ENCODE measurements around the gene P2RX3.

Gene P2RX3

GRCh38 chr11:57324886-57325734 lies 13.0 kb upstream of the P2RX3 start, which contains the start of gene TNKS1BP1:
Gene TNKS1BP1, minus strand, starts transcription at chr11:57324952. Its CDS starts 3,067 bp downstream, at chr11:57321885.
- TF ChIP-seq GATA3 (IDR thresholded peaks at IDR 0.05; ENCODE audit: low read depth, low read length) (no peak), GATA2 (IDR thresholded peaks at IDR 0.05; ENCODE audit: low read depth, low read length) (no peak)

DNA sequence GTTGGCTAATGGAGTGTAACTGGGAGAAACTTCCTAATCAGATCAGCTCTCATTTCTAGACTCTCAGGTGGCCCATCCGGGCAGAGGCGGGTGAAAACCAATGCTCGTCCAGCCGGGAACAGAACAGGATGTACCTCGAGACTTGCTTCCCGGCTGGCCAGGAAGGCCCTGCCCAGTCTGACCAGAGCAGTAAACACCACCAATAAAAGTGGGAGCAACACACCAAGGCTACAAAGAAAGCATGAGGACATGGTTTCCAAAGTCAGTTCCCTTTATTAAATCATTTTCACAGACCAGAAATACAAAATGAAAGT lies 12.5 kb upstream of the P2RX3 start:
- no peak for TF ChIP-seq GATA3 (IDR thresholded peaks at IDR 0.05; ENCODE audit: low read depth, low read length)
- TF ChIP-seq GATA2 (IDR thresholded peaks at IDR 0.05; ENCODE audit: low read depth, low read length) = no peak

GRCh38 chr11:57327721-57328120 lies 10.4 kb upstream of the P2RX3 start:
- TF ChIP-seq GATA2 (IDR thresholded peaks at IDR 0.05; ENCODE audit: low read depth, low read length) (no peak), GATA3 (IDR thresholded peaks at IDR 0.05; ENCODE audit: low read depth, low read length) (no peak)

DNA sequence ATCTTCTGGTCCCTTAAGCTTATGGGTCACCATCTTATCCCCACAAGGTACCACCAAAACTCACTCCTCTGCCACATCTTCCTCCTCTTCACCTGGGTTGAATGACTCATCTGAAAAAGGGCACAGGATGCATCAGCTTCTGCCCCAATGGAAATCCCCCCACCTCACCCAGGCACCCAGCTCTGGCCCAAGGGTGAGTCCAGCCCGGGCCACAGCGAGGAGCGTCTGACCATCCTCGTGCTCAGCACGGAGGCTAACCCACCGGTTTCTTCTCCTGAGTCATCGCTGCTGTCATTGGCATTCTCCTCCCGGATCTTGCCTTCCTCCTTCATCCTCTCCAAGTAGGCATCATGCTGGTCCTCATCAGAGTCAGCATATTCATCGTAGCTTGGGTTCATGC lies 8.1 kb upstream of the P2RX3 start:
- TF ChIP-seq GATA2 (IDR thresholded peaks at IDR 0.05; ENCODE audit: low read depth, low read length) (no peak), GATA3 (IDR thresholded peaks at IDR 0.05; ENCODE audit: low read depth, low read length) (no peak)

DNA sequence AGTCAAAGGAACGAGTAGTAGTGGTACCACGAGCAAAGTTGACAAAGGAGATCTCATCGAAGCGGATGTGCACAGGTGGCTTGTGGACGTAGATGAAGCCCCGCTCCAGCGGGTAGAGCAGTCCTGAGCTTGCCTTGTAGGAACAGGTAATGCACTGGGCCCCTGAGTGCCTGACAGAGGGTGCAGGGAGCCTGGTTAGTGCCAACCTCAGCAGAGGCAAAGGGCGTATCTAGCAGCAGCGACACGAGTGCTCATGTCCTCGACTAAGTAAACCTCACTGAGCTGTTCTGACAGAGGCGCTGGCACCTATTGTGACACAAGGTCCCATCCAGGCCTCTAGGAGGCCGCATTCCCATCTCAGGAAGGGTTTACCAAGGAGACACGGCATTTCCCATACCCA lies 6.4 kb upstream of the P2RX3 start:
- TF ChIP-seq GATA3 (IDR thresholded peaks at IDR 0.05; ENCODE audit: low read depth, low read length) (no peak), GATA2 (IDR thresholded peaks at IDR 0.05; ENCODE audit: low read depth, low read length) (no peak)

DNA sequence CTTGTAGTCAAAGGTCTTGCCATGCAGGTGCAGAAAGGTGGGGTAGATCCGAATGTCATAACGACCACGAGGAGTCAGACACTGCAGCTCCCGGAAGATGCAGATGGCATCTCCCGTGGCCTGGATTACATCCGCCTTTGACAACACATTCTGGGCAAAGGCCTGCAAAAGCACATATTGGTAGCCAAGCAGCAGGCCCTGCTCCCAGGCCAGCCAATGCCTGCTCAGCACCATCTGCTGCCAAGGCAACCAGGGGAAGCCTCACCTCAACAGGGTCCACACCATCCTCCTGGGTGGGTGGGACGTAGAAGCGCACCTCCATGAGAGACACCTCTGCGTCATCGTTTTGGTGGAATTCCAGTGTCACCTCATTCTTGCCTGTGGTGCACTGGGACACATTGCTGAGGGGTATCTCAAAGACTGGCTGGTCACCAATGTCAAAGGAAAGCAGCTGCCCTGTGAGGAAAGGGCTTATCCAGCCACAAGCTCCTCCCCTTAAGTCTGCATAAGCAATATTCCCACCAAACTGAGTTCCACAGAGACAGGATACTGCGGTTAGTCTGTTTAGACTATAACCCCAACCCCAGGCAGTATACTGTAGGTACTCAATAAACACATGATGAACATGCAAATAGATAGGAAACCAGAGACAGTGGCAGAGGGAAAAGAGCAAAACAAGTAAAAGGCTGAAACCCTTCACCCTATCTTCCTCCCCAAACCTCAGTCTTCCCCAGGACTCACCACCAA lies 5.3 kb upstream of the P2RX3 start:
- TF ChIP-seq GATA3 (IDR thresholded peaks at IDR 0.05; ENCODE audit: low read depth, low read length) (no peak), GATA2 (IDR thresholded peaks at IDR 0.05; ENCODE audit: low read depth, low read length) (no peak)

DNA sequence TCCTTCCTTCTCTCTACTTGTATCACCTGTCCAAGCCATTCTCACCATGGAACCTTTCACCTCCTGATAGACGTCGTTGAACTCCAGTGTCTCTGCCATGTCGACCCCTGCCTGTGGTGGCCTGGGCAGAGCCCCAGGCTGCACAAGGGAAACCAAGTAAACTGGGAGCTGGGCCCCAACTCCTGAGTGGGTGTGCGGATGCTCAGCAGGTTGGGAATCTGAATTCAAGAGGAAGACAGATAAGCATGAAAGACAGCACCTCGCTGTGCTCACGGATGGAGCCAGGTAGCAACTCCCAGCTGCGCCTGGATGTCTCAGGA lies 3.2 kb upstream of the P2RX3 start:
- TF ChIP-seq GATA2 (IDR thresholded peaks at IDR 0.05; ENCODE audit: low read depth, low read length) (no peak), GATA3 (IDR thresholded peaks at IDR 0.05; ENCODE audit: low read depth, low read length) (no peak)

- TF ChIP-seq GATA2 (IDR thresholded peaks at IDR 0.05; ENCODE audit: low read depth, low read length) = no peak
- TF ChIP-seq GATA3 (IDR thresholded peaks at IDR 0.05; ENCODE audit: low read depth, low read length) = no peak
Observed at GRCh38 chr11:57335343-57336110, 2.6 kb upstream of the P2RX3 start, which contains the start of gene SSRP1. Gene SSRP1, minus strand, starts transcription at chr11:57335892. Its CDS starts 771 bp downstream, at chr11:57335121.

- no peak for TF ChIP-seq GATA3 (IDR thresholded peaks at IDR 0.05; ENCODE audit: low read depth, low read length)
- no peak for TF ChIP-seq GATA2 (IDR thresholded peaks at IDR 0.05; ENCODE audit: low read depth, low read length)
Observed at GRCh38 chr11:57336111-57336666, 2.0 kb upstream of the P2RX3 start.

DNA sequence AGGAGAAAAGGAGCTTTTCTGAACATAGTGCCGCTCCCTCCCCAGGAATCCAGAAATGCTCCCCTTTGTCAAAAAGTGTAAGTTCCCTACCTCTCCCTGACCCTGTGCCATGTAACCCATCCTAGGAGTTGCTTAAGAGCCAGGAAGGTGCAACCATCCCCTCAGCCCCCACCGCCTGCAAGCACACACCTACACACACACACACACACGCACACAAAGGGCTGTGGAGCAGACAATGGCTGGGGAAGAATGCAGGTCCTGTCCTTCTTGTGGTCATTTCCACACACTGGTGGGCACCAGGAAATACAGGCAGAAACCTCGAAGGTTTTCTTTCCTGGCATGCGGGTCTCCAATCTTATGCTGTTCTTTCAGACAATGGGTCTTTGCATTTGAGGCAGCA lies 1.2 kb downstream of the P2RX3 start:
- TF ChIP-seq GATA3 (IDR thresholded peaks at IDR 0.05; ENCODE audit: low read depth, low read length) (no peak), GATA2 (IDR thresholded peaks at IDR 0.05; ENCODE audit: low read depth, low read length) (no peak)

GRCh38 chr11:57340039-57340615 lies 2.0 kb downstream of the P2RX3 start:
- no peak for TF ChIP-seq GATA3 (IDR thresholded peaks at IDR 0.05; ENCODE audit: low read depth, low read length)
- TF ChIP-seq GATA2 (IDR thresholded peaks at IDR 0.05; ENCODE audit: low read depth, low read length) = no peak

DNA sequence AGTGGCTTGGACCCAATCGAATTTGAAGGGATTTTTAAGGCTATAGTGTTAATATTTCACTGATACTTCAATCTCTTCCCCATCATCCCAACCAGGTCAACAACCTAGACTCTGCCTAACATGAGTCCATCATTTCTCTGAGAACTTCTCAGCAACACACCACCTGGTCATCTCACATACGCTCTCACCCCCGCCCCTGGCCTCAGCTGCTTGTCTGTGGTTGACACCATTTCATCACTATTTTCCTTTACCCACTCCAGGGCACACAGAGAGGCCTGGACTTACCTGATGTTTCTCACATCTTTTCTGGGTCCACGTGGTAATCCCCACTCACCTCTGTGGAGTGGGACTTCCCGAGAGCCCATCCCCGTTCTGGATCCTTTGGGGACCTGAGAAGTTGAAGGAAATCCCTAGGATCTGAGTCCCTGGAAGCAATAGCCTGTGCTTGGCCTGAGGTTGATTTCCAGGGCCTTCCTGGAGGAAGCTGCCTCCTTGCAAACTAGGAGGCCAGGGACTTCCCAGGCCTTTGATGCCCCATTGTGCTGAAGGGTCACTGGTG lies 3.2 kb downstream of the P2RX3 start:
- TF ChIP-seq GATA2 (IDR thresholded peaks at IDR 0.05; ENCODE audit: low read depth, low read length) = no peak

DNA sequence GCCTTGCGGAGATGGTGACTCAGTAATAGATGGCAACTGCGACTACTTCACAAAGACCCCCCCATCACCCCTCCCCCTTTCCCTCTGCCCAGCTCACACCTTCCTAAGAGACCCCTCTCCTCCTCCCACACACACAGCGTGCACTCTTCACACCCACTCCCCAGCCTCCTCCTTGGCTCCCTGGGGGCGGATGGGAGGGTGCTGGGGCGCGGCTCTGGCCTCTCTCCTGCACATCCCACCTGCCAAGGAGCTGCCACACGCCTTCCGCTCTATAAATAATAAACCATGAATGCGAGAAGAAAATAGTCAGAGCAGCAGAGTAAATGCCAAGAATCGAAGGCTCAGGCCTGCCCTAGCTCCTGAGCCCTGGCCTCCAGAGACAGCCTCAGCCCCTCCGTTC lies 4.5 kb downstream of the P2RX3 start:
- no peak for TF ChIP-seq GATA2 (IDR thresholded peaks at IDR 0.05; ENCODE audit: low read depth, low read length)
- TF ChIP-seq GATA3 (IDR thresholded peaks at IDR 0.05; ENCODE audit: low read depth, low read length) = no peak
